Loucy (cell line): ENCODE data around the gene ABCA1.

Experiments
- EZH2phosphoT487 ChIP-seq: fragments of 200-600 bp; IDR thresholded peaks from 2 replicates; pipeline ENCODE4 v1.6.1; 2018; ENCODE audit warnings: antibody characterized with exemption, mild to moderate bottlenecking, moderate library complexity, borderline replicate concordance
- TF ChIP-seq, protein P1 (sequence below): fragments of 200-600 bp; sonication (generic); conservative IDR thresholded peaks from 2 replicates; pipeline ENCODE4 v1.5.1; 2014; ENCODE audit warnings: mild to moderate bottlenecking, antibody characterized with exemption, low read length

GRCh38 chr9:104951487-104951886 is 23.5 kb upstream of the ABCA1 start:
- TF ChIP-seq, protein P1, sequence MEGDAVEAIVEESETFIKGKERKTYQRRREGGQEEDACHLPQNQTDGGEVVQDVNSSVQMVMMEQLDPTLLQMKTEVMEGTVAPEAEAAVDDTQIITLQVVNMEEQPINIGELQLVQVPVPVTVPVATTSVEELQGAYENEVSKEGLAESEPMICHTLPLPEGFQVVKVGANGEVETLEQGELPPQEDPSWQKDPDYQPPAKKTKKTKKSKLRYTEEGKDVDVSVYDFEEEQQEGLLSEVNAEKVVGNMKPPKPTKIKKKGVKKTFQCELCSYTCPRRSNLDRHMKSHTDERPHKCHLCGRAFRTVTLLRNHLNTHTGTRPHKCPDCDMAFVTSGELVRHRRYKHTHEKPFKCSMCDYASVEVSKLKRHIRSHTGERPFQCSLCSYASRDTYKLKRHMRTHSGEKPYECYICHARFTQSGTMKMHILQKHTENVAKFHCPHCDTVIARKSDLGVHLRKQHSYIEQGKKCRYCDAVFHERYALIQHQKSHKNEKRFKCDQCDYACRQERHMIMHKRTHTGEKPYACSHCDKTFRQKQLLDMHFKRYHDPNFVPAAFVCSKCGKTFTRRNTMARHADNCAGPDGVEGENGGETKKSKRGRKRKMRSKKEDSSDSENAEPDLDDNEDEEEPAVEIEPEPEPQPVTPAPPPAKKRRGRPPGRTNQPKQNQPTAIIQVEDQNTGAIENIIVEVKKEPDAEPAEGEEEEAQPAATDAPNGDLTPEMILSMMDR, result no peak
- no peak for TF ChIP-seq EZH2phosphoT487
